Fibroblast of skin of left biceps (primary cell): ENCODE results near the gene KIFC1.
"Not testable (repeated sequence)": the region's sequence is repeated elsewhere in the genome, so short reads cannot be mapped to it uniquely, and the experiment has no call there.

Experiments
- DNase-seq, 2 experiments: peaks; one replicate each; pipeline ENCODE4 v3.0.0-alpha.2; 2013; ENCODE audit warnings: low read depth in 2 of 2

KIFC1 gene

GRCh38 chr6:33391278-33391921 is at the start of gene KIFC1:
Gene KIFC1 (plus strand): TSS chr6:33391823. CDS start chr6:33391986, 163 bp downstream.
- DNase-seq: peak; percentile 99 to 100

GRCh38 chr6:33343606-33343952 is 48.0 kb upstream of the KIFC1 start:
- DNase-seq: not testable (repeated sequence)

GRCh38 chr6:33343953-33344611 is 47.5 kb upstream of the KIFC1 start:
- DNase-seq: no peak

GRCh38 chr6:33344701-33345697 is 46.6 kb upstream of the KIFC1 start:
- peak; percentile 54 to 56 for DNase-seq

- DNase-seq: not testable (repeated sequence)
Observed at GRCh38 chr6:33346972-33347371, 44.7 kb upstream of the KIFC1 start.

GRCh38 chr6:33347816-33348215 is 43.8 kb upstream of the KIFC1 start:
- DNase-seq: no peak

GRCh38 chr6:33355860-33356259 is 35.8 kb upstream of the KIFC1 start:
- DNase-seq: not testable (repeated sequence)

- no peak for DNase-seq
Observed at GRCh38 chr6:33356295-33356694, 35.3 kb upstream of the KIFC1 start.

- DNase-seq: not testable (repeated sequence)
Observed at GRCh38 chr6:33357160-33357871, 34.3 kb upstream of the KIFC1 start.

- DNase-seq: no peak
Observed at GRCh38 chr6:33359331-33359730, 32.3 kb upstream of the KIFC1 start.

GRCh38 chr6:33363486-33363885 is 28.1 kb upstream of the KIFC1 start:
- not testable (repeated sequence) for DNase-seq

- not testable (repeated sequence) for DNase-seq
Observed at GRCh38 chr6:33364475-33365205, 27.0 kb upstream of the KIFC1 start.

GRCh38 chr6:33365206-33365971 is 26.2 kb upstream of the KIFC1 start:
- DNase-seq: not testable (repeated sequence)

- no peak for DNase-seq
Observed at GRCh38 chr6:33367009-33367714, 24.5 kb upstream of the KIFC1 start.

- not testable (repeated sequence) for DNase-seq
Observed at GRCh38 chr6:33367715-33368025, 24.0 kb upstream of the KIFC1 start.

GRCh38 chr6:33371901-33372300 is 19.7 kb upstream of the KIFC1 start:
- DNase-seq: not testable (repeated sequence)

- no peak for DNase-seq
Observed at GRCh38 chr6:33372526-33373123, 19.0 kb upstream of the KIFC1 start.

GRCh38 chr6:33373960-33374910 is 17.4 kb upstream of the KIFC1 start:
- DNase-seq: no peak
